ENCODE measurements around the gene PALLD. TPM values are rescaled to one million over a fixed set of nuclear protein-coding genes. Genes with fewer than 3 reads are reported as not detected.

The PALLD gene
- total and polyA plus RNA-seq, 7 donors, result 40.7 to 1,991 (median 1,233) TPM

DNA sequence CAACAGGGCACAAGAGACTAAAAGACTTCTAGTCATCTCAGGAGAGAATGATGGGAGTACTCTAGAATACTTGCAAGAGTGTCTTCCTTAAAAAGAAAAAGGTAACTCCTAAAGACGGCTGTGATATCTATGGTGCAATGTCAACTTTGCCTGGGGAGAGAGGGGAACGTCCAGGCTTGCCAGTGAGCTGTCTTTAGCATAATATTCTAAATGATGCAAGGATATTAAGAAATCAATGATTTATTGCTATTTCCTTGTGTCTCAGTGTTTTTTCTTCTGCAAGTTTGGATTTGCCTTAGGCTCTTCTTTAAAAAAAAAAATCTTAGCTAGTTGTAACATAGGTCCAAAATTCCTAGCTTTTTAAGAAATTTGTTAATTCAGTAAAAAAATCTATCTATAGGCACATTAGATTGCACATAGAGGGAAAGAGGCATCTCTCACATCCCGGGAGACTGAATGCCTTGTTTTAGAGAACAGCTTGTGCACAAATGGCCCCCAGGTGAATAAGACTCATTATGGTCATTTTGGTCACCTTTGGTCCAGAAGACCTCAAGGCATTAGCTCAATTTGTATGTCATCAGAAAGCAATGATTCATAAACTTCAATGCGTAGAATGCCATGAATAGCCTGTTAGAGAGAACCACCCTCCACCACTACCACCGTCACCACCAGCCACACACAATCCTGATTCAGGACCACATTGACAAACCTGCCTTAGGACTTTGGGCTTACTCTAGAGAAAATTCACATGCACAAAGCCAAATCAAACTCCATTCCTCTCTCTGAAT lies 104.1 kb downstream of the PALLD start:
- WGBS, 2 donors, result 82 to 88% methylated on average over 5 of the region's 5 CpGs
- TF ChIP-seq POLR2A (IDR thresholded peaks at IDR 0.05) (no peak), POLR2AphosphoS5 (IDR thresholded peaks at IDR 0.05) (no peak), EP300 (IDR thresholded peaks at IDR 0.05) (no peak)
- TF ChIP-seq, protein P1, sequence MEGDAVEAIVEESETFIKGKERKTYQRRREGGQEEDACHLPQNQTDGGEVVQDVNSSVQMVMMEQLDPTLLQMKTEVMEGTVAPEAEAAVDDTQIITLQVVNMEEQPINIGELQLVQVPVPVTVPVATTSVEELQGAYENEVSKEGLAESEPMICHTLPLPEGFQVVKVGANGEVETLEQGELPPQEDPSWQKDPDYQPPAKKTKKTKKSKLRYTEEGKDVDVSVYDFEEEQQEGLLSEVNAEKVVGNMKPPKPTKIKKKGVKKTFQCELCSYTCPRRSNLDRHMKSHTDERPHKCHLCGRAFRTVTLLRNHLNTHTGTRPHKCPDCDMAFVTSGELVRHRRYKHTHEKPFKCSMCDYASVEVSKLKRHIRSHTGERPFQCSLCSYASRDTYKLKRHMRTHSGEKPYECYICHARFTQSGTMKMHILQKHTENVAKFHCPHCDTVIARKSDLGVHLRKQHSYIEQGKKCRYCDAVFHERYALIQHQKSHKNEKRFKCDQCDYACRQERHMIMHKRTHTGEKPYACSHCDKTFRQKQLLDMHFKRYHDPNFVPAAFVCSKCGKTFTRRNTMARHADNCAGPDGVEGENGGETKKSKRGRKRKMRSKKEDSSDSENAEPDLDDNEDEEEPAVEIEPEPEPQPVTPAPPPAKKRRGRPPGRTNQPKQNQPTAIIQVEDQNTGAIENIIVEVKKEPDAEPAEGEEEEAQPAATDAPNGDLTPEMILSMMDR (IDR thresholded peaks at IDR 0.05), result no peak
- intact Hi-C loops (cut with DNase I), result no loop called here

DNA sequence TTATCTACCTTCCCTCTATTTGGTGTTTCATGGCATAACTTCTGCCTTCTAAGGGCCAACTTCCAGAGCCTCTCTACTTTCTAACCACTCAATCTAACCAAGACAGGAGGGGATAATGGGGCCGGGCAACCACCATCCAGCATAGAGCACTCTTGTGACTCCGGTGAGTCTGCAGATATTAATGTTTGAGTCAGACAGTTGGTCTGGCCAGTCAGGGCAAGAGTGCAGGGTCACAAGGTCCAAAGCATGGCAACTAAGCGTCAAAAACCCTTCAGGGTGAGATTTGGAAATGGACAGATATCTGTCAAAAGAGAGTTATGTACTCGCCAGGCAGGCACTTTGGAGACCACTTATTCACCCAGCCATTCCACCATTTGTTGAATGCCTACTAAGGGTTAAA lies 105.0 kb downstream of the PALLD start:
- Histone ChIP-seq H3K4me3 (no peak overlapping the region), H3K27me3 (no peaks in the 10 kb centered on the region), H3K27ac (no peak overlapping the region), H3K9me3 (no peaks in the 10 kb centered on the region), H3K4me1 (peaks cover 0 to 38% (median 37%) of the 10 kb centered on the region in 4 donors), H3K36me3 (no peaks in the 10 kb centered on the region)
- intact Hi-C loops (cut with DNase I), result no loop called here
- no peak for DNase-seq
- 81 to 97% methylated on average over 4 of the region's 4 CpGs for WGBS, 2 donors
- TF ChIP-seq POLR2AphosphoS5 (IDR thresholded peaks at IDR 0.05), result no peak
- no peak for TF ChIP-seq EP300 (IDR thresholded peaks at IDR 0.05)
- no peak for TF ChIP-seq POLR2A (IDR thresholded peaks at IDR 0.05)
- TF ChIP-seq, protein P1 (IDR thresholded peaks at IDR 0.05), result no peak

More for the DNA sequence above, 104.1 kb downstream of the PALLD start:
- Histone ChIP-seq H3K9me3 (no peaks in the 10 kb centered on the region), H3K36me3 (no peaks in the 10 kb centered on the region), H3K27ac (no peak overlapping the region), H3K27me3 (no peaks in the 10 kb centered on the region), H3K4me3 (no peak overlapping the region), H3K4me1 (peaks cover 0 to 38% (median 36%) of the 10 kb centered on the region in 4 donors)
- no peak for DNase-seq

DNA sequence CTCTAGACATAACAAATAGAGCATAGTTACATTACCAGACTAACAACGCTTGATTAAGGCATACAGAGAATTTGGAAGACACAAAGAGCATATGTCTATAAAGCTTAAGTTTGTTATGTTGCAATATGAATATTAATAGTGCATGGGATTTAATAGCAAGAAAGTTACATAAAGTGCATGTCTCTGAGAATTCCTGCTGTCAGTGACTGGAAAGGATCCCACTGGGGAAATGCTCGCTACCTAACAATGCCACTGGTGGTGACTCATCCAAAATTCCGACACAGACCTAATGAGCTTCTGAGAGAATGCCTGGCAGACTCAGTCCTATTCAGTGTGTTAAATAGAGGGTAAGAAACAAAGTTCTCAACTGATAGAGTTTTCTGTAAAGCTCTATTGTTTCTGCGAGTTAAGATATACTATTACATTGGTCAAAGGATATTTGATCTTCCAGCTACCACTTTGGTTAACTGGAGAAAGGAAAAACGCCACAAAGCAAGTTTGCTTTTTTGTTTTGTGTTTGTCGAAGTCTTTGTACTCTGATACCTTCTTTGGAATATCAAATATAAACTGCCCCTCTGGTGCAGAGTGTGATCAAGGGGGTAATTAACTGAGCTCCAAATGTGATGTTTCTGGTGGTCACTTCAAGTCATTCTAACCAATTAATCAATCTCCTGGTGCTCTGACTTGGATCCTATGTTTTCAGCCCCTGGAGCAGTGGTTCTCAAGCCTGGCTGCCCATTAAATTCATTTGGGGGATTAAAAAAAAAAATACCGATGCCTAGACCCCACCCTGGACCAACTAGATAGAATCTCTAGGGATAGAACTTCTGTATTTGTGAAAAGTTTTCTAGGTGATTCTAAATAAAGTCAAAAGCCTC lies 107.9 kb downstream of the PALLD start:
- Histone ChIP-seq H3K4me1 (peaks cover 0 to 28% (median 26%) of the 10 kb centered on the region in 4 donors), H3K27ac (peak overlapping the region; percentile 63 to 82 (median 76)), H3K9me3 (no peaks in the 10 kb centered on the region), H3K36me3 (no peaks in the 10 kb centered on the region), H3K4me3 (no peak overlapping the region), H3K27me3 (no peaks in the 10 kb centered on the region)
- intact Hi-C loops (cut with DNase I), result no loop called here
- 82 to 86% methylated on average over 7 of the region's 7 CpGs for WGBS, 2 donors
- TF ChIP-seq, protein P1 (IDR thresholded peaks at IDR 0.05), result no peak
- no peak for TF ChIP-seq POLR2A (IDR thresholded peaks at IDR 0.05)
- TF ChIP-seq POLR2AphosphoS5 (IDR thresholded peaks at IDR 0.05), result peak; percentile 14 to 75 (median 56)
- TF ChIP-seq EP300 (IDR thresholded peaks at IDR 0.05), result peak in 2 of 4 donors; percentile 27 to 28
- DNase-seq, result peak; percentile 75

DNA sequence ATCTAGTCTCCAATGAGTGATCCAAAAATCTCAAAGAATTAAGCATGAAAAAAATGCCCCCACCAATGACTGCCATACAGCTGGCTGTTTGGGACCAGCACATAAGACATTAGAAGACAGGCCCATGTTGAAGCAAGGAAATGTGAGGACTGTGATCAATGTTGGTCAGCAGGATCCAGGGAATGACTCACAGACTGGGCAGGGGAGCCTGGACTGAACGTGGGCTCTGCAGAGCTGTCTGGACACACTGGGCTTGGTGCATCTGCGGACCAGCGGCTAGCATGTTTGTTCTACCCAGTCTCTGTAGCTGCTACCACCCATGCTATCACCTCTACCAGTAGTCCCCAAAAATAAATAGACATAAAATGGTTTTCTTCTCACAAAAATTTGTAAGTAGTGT lies 108.6 kb downstream of the PALLD start:
- TF ChIP-seq EP300 (IDR thresholded peaks at IDR 0.05) (no peak), POLR2A (IDR thresholded peaks at IDR 0.05) (no peak), POLR2AphosphoS5 (IDR thresholded peaks at IDR 0.05) (no peak)
- TF ChIP-seq, protein P1 (IDR thresholded peaks at IDR 0.05), result no peak
- no peaks in the 10 kb centered on the region for H3K27me3 ChIP-seq
- no peaks in the 10 kb centered on the region for H3K9me3 ChIP-seq
- H3K27ac ChIP-seq, result peak overlapping the region; percentile 63 to 82 (median 76)
- no peak overlapping the region for H3K4me3 ChIP-seq
- H3K36me3 ChIP-seq, result no peaks in the 10 kb centered on the region
- no peak for DNase-seq
- intact Hi-C loops (cut with DNase I), result no loop called here
- peaks cover 0 to 28% (median 26%) of the 10 kb centered on the region in 4 donors for H3K4me1 ChIP-seq
- WGBS, 2 donors, result 85 to 87% methylated on average over 3 of the region's 3 CpGs

All from sigmoid colon (tissue), 7 donors.